B cell (primary cell): ENCODE measurements around the gene BMP5.

ENCODE experiments used
- CTCF ChIP-seq: fragments of 200-600 bp; IDR thresholded peaks from one replicate; pipeline ENCODE4 v1.8.0; 2022; ENCODE audit warnings: antibody characterized with exemption, mild to moderate bottlenecking
- EZH2 ChIP-seq: IDR thresholded peaks from 2 replicates; pipeline ENCODE4 v1.6.1; 2012; ENCODE audit warnings: borderline replicate concordance, low read depth, mild to moderate bottlenecking, moderate library complexity, low read length; ENCODE audit not compliant: insufficient read depth, poor library complexity, severe bottlenecking

DNA sequence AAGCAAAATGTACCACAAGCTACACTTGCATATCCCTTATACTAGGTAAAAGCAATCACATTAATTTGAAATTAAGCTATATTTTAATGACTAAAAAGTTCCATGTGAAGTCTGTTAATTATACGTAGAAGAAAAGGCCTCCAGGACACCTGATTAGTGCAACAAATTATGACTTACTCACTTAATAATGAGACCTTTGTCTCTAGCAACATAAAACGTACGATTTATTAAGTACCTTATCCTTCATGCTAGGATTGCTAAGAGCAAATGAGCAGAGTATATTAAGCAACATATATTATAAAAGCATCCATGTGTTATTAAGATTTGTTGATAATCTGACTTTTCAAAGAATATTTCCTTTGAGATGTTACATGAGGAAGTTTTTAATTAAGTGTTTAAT lies 2.5 kb downstream of the BMP5 start:
- no peak for TF ChIP-seq CTCF
- no peak for TF ChIP-seq EZH2
